GM19438 (cell line): Measurements from ENCODE around the gene ADAMTS7.
"Not testable (repeated sequence)": the region's sequence is repeated elsewhere in the genome, so short reads cannot be mapped to it uniquely, and the experiment has no call there.

Experiments used
- ATAC-seq: cut with Tn5 transposase; IDR thresholded peaks from one replicate; pipeline ENCODE4 v1.9.1; 2021; ENCODE audit warnings: low read depth; ENCODE audit not compliant: unreplicated experiment

The ADAMTS7 gene, protein sequence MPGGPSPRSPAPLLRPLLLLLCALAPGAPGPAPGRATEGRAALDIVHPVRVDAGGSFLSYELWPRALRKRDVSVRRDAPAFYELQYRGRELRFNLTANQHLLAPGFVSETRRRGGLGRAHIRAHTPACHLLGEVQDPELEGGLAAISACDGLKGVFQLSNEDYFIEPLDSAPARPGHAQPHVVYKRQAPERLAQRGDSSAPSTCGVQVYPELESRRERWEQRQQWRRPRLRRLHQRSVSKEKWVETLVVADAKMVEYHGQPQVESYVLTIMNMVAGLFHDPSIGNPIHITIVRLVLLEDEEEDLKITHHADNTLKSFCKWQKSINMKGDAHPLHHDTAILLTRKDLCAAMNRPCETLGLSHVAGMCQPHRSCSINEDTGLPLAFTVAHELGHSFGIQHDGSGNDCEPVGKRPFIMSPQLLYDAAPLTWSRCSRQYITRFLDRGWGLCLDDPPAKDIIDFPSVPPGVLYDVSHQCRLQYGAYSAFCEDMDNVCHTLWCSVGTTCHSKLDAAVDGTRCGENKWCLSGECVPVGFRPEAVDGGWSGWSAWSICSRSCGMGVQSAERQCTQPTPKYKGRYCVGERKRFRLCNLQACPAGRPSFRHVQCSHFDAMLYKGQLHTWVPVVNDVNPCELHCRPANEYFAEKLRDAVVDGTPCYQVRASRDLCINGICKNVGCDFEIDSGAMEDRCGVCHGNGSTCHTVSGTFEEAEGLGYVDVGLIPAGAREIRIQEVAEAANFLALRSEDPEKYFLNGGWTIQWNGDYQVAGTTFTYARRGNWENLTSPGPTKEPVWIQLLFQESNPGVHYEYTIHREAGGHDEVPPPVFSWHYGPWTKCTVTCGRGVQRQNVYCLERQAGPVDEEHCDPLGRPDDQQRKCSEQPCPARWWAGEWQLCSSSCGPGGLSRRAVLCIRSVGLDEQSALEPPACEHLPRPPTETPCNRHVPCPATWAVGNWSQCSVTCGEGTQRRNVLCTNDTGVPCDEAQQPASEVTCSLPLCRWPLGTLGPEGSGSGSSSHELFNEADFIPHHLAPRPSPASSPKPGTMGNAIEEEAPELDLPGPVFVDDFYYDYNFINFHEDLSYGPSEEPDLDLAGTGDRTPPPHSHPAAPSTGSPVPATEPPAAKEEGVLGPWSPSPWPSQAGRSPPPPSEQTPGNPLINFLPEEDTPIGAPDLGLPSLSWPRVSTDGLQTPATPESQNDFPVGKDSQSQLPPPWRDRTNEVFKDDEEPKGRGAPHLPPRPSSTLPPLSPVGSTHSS (N-terminal part only)

DNA sequence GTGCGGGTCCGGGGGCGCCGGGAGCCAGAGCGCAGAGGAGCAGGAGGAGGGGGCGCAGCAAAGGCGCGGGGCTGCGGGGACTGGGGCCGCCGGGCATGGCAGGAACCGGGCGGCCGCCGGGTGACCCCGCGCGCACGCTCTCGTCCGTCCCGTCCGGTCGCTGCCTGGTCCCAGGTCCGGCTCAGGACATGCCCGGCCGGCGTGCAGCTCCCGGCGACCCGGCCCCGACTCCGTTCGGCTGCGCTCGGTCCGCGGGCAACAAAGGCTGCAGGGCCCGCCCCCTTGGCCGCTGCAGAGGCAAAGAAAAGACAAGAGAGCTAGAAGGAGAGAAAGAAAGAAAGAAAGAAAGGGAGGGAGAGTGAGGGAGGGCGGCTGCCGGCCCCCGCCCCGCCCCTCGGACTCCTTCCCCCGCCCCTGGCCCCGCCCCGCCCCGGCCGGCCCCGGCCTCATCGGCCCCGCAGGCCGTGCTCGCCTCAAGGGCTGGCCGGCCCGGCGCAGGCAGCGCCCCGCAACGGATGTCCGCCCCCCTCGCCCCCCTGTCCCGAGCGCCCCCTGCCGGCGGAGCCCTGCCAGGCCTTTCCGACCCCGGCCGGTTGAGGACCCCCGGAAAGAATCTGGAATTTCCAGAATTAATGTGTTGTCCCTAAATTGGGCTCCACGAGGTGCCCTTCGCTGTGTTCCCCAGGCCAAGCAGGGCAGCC lies at the start of gene ADAMTS7:
Gene ADAMTS7, minus strand, starts transcription at position 341 of the 701 bp plus-strand sequence. Its CDS starts 244 bp downstream, at position 97.
- peak; percentile 76 for ATAC-seq

DNA sequence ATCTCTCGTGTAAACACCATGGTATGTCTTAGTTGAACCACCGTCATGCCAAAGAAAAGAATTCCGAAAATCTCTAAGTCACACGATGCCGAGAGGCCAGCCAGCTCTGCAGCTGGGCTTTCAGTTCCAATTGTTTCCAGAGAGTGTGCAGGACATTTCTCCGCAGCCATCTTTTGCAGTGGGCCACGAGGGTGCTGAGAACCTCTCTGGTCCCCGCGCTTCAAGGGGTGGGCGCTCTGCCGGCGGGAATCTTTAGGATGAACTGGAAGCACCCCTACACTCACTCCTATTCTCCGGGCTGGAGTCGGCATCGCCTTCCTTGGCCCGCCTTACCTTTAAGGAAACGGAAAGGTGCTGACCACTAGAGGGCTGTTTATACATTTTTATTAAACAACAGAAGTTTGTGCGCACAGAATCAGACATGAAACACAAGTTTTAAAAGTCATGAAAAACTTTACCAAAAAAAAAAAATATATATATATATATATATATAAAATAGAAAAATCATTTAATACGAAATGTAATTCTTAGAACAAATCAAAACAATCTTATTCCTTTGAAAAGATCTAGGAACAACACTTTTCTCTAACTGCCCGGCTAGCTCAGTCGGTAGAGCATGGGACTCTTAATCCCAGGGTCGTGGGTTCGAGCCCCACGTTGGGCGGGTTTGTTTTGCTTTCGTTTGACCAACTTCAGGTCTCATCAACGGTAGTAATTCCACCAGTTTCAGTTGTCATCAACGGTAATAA lies 48.9 kb upstream of the ADAMTS7 start:
- ATAC-seq = peak; percentile 72

DNA sequence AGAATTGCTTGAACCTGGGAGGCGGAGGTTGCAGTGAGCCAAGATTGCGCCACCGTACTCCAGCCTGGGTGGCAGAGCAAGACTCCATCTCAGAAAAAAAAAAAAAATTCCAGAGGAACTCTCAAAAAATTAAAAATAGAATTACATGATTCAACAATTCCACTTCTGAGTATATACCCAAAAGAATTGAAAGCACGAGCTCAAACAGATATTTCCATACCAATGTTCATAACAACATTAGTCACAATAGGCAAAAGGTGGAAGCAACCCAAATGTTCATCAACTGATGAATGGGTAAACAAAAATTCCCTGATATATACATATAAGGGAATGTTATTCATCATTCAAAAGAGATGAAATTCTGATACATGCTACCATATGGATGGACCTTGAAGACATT lies 44.5 kb upstream of the ADAMTS7 start:
- ATAC-seq = no peak

DNA sequence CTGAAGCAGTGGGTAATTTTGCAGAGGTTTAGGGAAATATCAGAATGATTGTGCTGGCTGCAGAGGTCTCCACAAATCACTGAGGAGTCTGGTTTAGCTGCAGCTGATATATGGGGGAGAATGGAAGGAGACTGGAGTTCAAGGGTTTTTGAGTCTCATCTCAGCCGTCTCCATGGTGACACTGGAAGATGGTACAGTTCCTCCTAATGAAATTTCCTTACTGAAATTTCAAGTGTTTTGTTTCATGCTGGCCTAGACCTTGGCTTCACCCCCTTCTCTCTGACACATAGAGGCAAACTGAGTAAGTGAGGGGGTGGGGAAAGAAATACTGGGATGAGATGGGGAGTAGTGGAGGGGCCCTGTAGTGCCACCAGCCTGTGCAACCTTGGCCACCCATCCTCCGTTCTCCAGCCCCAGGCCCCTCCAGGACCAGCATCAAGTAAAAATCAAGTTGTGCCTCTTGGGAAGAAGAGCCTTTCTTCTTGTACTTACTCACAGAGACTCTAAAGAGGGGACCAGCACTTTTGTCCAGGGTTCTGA lies 43.6 kb upstream of the ADAMTS7 start:
- ATAC-seq = no peak

DNA sequence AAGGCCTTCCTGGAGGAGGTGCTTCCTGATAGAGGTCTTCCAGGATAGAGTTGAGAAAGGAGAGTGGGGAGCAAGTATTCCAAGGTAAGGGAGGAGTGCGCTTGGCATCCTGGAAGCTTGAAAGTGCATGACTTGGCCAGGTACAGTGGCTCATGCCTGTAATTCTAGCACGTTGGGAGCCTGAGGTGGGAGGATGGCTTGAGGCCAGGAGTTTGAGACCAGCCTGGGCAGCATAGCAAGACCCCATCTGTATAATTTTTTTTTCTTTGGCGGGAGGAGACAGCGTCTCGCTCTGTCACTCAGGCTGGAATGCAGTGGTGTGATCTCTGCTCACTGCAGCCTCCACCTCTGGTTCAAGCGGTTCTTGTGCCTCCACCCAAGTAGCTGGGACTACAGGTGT lies 42.2 kb upstream of the ADAMTS7 start:
- no peak for ATAC-seq

DNA sequence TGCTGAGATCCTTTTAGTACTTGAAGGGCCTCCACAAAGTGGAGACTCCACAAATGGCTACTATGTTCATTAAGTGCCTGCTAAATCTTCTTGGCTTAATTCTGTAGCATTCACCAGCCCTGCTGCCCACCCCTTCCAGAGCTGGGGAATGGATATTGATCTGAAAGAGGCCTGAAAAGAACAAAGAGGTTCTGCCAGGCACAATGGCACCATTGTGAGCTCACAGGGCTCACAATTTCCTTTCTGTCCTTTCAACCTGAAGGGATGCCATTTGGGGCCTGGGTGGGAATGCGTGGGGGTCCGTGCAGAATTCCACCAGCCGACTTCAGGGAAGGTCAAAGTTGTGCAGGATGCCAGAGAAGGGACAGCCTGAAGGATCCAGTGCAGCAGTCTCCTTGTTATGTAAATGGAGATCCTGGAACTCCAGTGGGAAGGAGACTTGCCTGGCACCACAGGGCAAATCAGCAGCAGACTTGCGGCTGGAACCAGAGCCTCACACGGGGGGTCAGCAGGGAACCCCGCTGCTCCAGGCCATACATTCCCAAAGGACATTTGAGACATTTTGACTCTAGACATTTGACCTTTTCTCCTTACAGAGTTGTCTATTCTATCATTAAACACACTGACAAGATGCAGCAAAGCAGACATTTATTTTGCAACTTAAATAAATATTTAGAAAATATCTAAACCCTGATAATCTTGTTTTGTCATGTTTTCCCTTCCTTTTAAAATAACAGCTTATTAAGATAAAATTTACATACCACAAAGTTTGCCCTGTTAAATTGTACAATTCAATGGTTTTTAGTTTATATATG lies 39.9 kb upstream of the ADAMTS7 start:
- no peak for ATAC-seq

DNA sequence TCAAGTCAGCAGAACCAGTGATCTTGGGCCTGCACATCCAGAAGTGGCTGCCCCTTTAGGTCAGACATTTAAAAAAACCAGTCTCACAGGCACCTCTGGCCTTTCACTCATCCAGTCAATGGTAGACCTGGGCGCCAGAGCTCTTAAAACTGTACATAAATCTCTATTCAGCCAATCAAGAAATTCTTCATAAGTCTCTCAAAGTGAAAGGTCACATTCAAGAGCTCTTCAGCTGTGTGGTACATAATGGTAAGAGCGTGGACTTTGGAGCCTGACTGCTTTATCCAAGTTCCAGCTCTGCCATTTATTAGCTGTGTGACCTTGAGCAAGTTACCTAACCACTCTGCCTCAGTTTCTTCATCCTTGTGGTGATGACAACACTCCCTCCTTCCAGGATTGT lies 39.1 kb upstream of the ADAMTS7 start:
- no peak for ATAC-seq

DNA sequence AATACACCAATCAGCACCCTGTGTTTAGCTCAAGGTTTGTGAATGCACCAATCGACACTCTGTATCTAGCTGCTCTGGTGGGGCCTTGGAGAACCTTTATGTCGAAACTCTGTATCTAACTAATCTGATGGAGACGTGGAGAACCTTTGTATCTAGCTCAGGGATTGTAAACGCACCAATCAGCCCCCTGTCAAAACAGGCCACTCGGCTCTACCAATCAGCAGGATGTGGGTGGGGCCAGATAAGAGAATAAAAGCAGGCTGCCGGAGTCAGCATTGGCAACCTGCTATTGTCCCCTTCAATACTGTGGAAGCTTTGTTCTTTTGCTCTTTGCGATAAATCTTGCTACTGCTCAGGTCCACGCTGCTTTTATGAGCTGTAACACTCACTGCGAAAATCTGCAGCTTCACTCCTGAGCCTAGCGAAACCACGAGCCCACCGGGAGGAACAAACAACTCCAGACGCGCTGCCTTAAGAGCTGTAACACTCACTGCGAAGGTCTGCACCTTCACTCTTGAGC lies 36.2 kb upstream of the ADAMTS7 start:
- not testable (repeated sequence) for ATAC-seq

DNA sequence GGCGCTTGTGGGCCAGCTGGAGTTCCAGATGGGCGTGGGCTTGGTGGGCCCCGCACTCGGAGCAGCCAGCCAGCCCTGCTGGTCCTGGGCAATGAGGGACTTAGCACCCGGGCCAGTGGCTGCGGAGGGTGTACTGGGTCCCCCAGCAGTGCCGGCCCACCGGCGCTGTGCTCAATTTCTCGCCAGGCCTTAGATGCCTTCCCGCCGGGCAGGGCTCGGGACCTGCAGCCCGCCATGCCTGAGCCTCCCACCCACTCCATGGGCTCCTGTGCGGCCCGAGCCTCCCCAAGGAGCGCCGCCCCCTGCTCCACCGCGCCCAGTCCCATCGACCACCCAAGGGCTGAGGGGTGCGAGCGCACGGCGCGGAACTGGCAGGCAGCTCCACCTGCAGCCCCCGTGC lies 35.6 kb upstream of the ADAMTS7 start:
- ATAC-seq = not testable (repeated sequence)

DNA sequence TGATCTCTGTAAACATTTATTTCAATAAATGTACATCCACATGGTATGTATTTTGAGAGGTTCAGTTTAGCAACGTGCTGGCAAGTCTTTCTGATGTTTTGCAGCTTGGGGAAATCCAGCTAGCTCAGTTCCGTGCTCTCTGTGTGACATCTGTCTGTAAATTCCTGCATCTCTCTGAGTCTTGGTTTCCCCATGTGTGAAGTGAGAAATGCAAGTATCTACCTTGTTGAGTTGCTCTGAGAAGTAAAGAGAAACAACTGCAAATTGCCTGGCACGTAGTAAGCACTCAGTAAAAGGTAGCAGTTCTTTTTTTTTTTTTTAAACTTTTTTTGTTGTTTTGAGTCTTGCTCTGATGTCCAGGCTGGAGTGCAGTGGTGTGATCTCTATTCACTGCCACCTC lies 31.3 kb upstream of the ADAMTS7 start:
- ATAC-seq = no peak

DNA sequence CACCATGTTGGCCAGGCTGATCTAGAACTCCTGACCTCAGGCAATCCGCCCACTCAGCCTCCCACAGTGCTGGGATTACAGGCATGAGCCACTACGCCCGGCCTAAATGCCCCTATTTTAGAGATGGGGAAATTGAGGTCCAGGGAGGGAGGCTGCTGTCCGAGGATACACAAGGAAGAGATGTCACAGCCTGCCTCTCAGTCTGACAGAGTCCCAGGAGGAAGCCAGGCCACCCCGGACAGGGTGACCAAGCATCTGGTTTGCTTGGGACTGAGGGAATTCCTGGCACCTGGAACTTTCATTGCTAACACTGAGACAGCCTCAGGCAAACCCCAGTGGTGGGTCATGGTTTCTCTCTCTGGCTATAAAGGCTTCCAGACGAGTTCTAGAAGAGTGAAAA lies 30.6 kb upstream of the ADAMTS7 start:
- ATAC-seq = no peak

DNA sequence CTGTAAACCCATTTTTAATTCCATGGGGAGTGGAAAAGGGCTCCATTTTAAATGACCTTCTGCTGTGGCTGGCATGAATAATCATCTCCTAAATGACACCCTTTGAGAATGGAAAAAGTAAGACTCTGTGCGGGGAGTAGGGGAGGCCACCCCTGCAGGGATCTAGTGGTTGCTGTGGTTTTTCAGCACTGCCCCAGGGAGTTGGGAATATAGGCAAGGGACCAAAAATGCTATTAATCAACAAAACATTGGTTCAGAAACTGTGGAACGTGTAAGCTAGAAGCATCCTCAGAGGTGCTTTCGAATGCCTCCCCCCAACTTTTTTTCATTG lies 30.1 kb upstream of the ADAMTS7 start:
- ATAC-seq = no peak

DNA sequence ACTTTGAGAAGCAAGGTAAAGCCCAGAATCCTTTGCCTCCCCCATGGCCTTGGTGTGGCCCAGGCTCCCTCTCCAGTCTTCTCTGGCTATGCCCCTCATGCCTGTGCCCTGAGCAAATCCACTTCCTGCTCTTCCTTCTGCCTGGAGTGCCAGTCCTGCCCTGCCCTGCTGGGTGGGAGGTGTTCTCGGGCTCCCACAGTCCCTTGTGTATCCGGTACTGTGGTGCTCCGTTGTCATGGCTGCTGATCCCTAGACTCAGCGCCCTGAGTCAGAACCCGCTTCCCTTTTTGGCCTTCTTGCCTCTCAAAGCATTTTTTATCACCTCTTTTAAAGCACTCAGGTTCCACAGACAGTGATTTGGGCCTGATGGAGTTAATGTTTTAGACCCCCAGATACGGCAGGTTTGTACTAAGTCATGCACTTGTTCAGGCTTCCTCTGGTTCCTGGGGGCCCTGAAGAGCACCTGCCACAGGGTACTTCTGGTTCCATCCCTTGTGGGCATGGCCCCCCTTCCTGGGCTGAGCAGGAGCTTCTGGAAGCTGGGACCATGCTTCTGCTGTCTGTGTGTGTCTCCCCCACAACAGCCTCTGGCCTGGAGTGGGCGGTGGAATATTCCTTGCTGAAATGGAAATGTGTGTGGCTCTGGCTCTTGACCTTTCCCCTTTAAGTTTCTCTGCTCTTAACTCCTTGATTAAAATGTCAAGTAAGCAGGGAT lies 29.6 kb upstream of the ADAMTS7 start:
- no peak for ATAC-seq

DNA sequence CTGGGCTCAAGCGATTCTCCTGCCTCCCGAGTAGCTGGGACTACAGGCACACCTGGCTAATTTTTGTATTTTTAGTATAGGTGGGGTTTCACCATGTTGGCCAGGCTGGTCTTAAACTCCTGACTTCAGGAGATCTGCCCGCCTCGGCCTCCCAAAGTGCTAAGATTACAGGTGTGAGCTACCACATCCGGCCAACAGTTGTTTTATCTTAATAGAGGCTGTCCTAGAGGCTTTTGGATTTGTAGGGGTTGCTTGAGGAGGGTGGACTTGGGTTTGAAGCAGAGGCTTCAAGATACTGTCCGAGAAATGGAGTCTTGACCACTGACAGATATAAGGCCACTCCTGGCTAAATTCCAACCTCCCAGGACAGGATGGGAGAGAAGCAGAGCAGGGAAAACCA lies 27.9 kb upstream of the ADAMTS7 start:
- not testable (repeated sequence) for ATAC-seq

DNA sequence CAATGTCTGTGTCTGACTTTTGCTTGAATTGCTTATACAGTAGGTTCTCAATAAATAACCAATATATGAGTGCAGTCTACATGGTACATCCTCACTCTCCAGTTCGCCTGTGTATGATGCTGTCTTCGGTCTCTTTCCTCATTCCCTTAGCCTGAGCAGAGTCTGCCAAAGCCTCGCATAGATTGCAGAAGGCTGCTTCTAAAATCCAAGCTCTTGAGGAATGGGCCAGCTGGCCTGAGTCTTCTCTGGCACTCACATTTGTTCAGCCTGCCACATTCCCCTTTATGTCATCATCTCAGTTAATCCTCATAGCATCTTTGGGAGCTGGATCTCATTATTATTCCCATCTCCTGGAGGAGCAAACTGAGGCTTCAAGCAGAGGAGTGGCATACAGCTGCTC lies 27.2 kb upstream of the ADAMTS7 start:
- no peak for ATAC-seq

DNA sequence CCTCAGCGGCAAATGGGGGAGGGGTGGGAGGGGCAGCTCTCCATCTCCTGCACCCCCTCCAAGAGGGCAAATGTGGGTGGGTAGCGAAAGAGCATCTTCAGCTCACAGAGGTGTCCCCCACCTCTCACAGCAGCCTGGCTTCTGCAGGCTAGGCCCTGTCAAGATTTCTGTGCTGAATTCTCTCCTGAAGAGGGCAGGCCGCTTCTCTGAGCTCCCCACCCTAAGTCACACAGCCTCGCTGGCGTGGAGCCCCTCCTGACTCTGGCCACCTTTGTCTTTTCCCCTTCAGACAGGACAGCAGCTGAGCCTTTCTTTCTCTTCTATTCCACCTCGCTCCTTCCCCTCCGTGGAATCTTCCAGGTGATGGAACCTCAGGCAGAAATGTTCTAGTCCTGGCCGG lies 26.3 kb upstream of the ADAMTS7 start:
- no peak for ATAC-seq

DNA sequence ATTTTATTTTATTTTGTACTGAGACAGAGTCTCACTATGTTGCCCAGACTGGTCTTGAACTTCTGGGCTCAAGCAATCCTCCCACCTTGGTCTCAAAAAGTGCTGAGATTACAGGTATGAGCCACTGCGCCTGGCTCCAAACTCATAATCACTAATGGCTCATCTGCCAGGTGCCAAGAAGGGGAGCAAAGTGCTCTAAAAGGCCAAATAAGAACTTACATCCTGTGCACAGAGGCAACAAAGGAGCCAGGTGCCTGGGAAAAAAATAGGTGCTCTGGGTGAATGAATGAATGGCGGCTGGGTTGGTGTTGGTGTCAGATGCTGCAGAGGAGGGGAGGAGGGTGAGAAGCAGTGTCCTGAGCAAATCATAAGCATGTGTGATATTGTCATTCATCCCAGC lies 25.9 kb upstream of the ADAMTS7 start:
- no peak for ATAC-seq

DNA sequence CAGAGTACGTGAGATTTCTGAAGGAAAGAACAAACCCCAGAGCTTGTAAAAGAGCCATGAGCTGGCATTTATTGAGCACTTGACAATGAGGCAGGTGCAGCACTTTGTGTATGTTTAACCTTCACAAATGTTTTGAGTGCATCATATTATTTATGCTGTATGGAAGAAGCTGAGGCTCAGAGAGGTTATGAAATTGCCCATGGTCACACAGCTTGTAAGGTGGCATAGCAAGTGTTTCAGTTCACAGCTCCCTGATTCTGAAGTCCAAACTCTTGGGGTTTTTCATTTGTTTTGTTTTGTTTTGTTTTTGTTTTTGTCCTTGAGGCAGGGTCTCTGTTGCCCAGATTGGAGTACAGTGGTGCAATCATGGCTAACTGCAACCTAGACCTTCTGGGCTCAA lies 25.1 kb upstream of the ADAMTS7 start:
- ATAC-seq = no peak
